ENCODE measurements around the gene ENPP4. TPM values are rescaled to one million over a fixed set of nuclear protein-coding genes. Genes with fewer than 3 reads are reported as not detected.

ENPP4 gene
- total RNA-seq, 1 donor from 2014 or later, result 4.8 TPM

DNA sequence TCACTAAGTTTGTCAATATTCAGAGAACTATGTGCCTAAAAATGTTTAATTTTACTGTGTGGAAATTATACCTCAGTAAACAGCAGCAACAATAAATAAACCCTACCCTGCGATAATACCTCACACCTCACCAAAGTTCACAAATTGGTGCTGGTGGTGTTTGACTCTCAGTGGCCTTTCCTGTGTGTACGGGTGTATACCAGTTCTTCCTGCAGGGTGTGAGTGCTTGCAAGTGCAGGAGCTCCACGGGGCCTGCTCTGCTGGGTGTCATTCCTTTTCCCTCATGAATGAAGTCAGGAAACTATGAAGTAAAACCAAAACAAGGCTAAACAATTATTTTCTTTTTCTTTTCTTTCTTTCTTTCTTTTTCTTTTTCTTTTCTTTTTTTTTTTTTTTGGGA, 45.1 kb downstream of the ENPP4 start:
- H3K27ac Mint-ChIP-seq, result no peak overlapping the region
- H3K4me1 Mint-ChIP-seq, result peaks cover 6% of the 10 kb centered on the region
- H3K9me3 Mint-ChIP-seq, result no peaks in the 10 kb centered on the region
- DNase-seq (ENCODE audit: low spot score in 2 of 2, unreplicated experiment in 2 of 2), result no peak
- no peak overlapping the region for H3K4me3 Mint-ChIP-seq
- H3K27me3 Mint-ChIP-seq (ENCODE audit: low read depth), result peaks cover 31% of the 10 kb centered on the region
- TF ChIP-seq, protein P1, sequence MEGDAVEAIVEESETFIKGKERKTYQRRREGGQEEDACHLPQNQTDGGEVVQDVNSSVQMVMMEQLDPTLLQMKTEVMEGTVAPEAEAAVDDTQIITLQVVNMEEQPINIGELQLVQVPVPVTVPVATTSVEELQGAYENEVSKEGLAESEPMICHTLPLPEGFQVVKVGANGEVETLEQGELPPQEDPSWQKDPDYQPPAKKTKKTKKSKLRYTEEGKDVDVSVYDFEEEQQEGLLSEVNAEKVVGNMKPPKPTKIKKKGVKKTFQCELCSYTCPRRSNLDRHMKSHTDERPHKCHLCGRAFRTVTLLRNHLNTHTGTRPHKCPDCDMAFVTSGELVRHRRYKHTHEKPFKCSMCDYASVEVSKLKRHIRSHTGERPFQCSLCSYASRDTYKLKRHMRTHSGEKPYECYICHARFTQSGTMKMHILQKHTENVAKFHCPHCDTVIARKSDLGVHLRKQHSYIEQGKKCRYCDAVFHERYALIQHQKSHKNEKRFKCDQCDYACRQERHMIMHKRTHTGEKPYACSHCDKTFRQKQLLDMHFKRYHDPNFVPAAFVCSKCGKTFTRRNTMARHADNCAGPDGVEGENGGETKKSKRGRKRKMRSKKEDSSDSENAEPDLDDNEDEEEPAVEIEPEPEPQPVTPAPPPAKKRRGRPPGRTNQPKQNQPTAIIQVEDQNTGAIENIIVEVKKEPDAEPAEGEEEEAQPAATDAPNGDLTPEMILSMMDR (IDR thresholded peaks at IDR 0.05; ENCODE audit: unreplicated experiment), result no peak
- H3K36me3 Mint-ChIP-seq, result no peaks in the 10 kb centered on the region

DNA sequence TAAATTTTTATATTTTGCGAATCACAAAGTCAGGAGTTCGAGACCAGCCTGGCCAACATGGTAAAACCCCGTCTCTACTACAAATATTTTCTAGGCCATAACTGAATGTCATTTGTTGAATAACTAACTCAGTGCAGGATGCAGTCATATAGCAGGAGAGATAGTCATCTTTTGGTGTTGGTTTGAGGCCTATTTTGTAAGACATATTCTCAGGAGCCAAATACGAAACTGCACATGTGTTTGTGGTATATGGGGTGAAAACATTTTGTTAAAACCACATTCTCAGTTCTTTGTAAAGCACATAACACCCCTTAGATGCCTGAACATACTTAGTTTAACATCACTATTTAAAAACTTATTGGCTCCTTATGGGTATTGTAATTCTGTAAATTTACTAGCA, 45.7 kb downstream of the ENPP4 start:
- no peak for DNase-seq (ENCODE audit: low spot score in 2 of 2, unreplicated experiment in 2 of 2)
- peaks cover 30% of the 10 kb centered on the region for H3K27me3 Mint-ChIP-seq (ENCODE audit: low read depth)
- no peaks in the 10 kb centered on the region for H3K9me3 Mint-ChIP-seq
- peaks cover 1% of the 10 kb centered on the region for H3K4me1 Mint-ChIP-seq
- no peak overlapping the region for H3K27ac Mint-ChIP-seq
- H3K36me3 Mint-ChIP-seq, result no peaks in the 10 kb centered on the region
- H3K4me3 Mint-ChIP-seq, result no peak overlapping the region
- TF ChIP-seq, protein P1 (IDR thresholded peaks at IDR 0.05; ENCODE audit: unreplicated experiment), result no peak

DNA sequence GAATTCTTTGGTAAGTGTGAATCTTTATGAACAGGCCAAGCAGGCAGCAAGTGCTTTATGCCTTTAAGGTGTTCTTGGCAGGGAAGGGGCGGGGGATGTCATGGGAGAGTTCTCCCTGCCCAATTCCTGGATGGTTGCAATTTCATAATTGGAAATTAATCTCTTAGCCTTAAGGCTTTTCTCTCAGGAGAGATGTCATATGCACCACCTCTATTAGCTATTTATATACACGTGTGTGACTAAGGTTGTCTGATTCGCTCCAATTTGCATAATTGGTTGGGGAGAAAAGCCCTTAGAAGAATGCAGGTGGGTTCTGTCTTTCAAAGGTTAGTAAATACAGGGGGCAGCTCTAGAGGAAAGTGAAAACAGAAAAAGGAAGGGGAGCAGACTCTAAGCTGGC, 46.2 kb downstream of the ENPP4 start:
- Mint-ChIP-seq H3K36me3 (no peaks in the 10 kb centered on the region), H3K27me3 (ENCODE audit: low read depth) (peaks cover 33% of the 10 kb centered on the region), H3K27ac (no peak overlapping the region), H3K4me1 (peaks cover 1% of the 10 kb centered on the region), H3K4me3 (no peak overlapping the region), H3K9me3 (no peaks in the 10 kb centered on the region)
- TF ChIP-seq, protein P1 (IDR thresholded peaks at IDR 0.05; ENCODE audit: unreplicated experiment), result no peak
- no peak for DNase-seq (ENCODE audit: low spot score in 2 of 2, unreplicated experiment in 2 of 2)

DNA sequence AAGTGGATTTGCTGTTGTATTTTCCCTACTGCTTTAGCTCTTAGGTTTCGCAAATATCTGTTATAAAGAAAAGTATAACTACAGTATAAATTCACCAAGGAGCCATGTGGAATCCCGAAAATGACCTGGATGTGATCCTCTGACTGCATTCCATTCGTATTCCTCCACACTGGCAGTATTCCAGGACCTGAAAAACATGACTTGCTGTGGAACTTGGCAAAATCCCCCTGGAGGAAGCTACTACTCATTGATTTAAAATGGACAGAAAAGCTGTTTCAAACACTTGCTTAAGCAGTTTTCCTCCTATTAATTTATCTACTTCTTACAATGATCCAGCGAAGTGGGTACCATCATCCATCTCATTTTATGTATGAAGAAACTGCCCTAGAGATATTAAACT, 54.3 kb downstream of the ENPP4 start:
- Mint-ChIP-seq H3K27ac (peak overlapping the region; percentile 5), H3K36me3 (no peaks in the 10 kb centered on the region), H3K27me3 (ENCODE audit: low read depth) (peaks cover 32% of the 10 kb centered on the region), H3K4me1 (peaks cover 16% of the 10 kb centered on the region), H3K9me3 (peaks cover 4% of the 10 kb centered on the region), H3K4me3 (no peak overlapping the region)
- TF ChIP-seq, protein P1 (IDR thresholded peaks at IDR 0.05; ENCODE audit: unreplicated experiment), result no peak
- no peak for DNase-seq (ENCODE audit: low spot score in 2 of 2, unreplicated experiment in 2 of 2)

DNA sequence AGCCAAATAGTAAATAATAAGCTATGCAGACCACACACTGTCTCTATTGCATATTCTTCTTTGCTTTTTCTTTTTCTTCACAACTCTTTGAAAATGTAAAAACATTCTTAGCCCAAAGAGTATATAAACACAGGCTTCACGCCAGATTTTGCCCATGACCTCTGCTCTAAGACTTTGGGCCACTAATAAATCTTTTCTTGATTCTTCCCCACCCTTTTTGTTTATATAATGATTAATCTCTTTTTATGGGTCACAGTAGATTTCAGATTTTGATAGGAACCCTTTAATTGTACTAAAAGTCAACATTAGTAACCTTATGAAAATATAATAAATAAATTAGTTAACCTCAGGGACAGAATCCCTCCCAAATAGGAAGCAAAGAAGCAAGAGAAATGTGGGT, 56.8 kb downstream of the ENPP4 start:
- Mint-ChIP-seq H3K36me3 (no peaks in the 10 kb centered on the region), H3K4me1 (peaks cover 16% of the 10 kb centered on the region), H3K9me3 (peaks cover 4% of the 10 kb centered on the region), H3K27me3 (ENCODE audit: low read depth) (peaks cover 22% of the 10 kb centered on the region), H3K4me3 (no peak overlapping the region), H3K27ac (no peak overlapping the region)
- TF ChIP-seq, protein P1 (IDR thresholded peaks at IDR 0.05; ENCODE audit: unreplicated experiment), result no peak
- DNase-seq (ENCODE audit: low spot score in 2 of 2, unreplicated experiment in 2 of 2), result no peak

DNA sequence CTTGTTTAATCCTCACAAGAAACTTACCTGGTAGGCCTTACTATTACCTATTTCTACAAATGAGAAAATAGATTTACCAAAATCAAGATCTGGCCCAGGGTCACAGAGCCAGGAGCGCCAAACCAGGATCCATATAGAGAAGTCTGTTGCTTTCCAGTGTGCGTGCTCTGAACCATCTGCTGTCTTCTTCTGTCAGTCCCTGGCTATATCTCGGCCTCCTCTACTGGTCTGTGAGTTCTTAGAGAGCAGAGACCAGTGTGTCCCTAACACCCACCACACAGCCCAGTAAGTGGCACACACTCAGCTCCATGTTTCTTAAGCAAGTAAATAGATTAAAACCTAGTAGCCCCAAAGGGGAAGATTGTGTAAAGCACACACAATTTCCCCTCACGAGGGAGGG, 59.9 kb downstream of the ENPP4 start:
- Mint-ChIP-seq H3K27me3 (ENCODE audit: low read depth) (peaks cover 11% of the 10 kb centered on the region), H3K4me1 (peaks cover 6% of the 10 kb centered on the region), H3K36me3 (no peaks in the 10 kb centered on the region), H3K4me3 (no peak overlapping the region), H3K27ac (no peak overlapping the region), H3K9me3 (no peaks in the 10 kb centered on the region)
- TF ChIP-seq, protein P1 (IDR thresholded peaks at IDR 0.05; ENCODE audit: unreplicated experiment), result no peak
- DNase-seq (ENCODE audit: low spot score in 2 of 2, unreplicated experiment in 2 of 2), result no peak

All from mesothelial cell of epicardium (in vitro differentiated cells).